HEK293 (cell line): ENCODE measurements around the gene MSRB3.

ENCODE experiments used
- CTCF ChIP-seq: fragments of 450-650 bp; formaldehyde crosslinking; IDR thresholded peaks from 2 replicates; pipeline ENCODE4 v1.5.1; 2016; ENCODE audit warnings: missing biosample characterization, missing genetic modification characterization
- RBAK ChIP-seq: fragments of 450-650 bp; formaldehyde crosslinking; IDR thresholded peaks from 2 replicates; pipeline ENCODE4 v1.5.1; 2016; ENCODE audit warnings: missing biosample characterization, missing genetic modification characterization
- ZBTB10 ChIP-seq: fragments of 450-650 bp; formaldehyde crosslinking; IDR thresholded peaks from 2 replicates; pipeline ENCODE4 v1.5.1; 2016; ENCODE audit warnings: missing biosample characterization, missing genetic modification characterization
- ZNF292 ChIP-seq: fragments of 450-650 bp; formaldehyde crosslinking; IDR thresholded peaks from 2 replicates; pipeline ENCODE4 v1.5.1; 2016; ENCODE audit warnings: low read depth, missing biosample characterization, missing genetic modification characterization, borderline replicate concordance
- ZNF341 ChIP-seq: fragments of 450-650 bp; formaldehyde crosslinking; IDR thresholded peaks from 2 replicates; pipeline ENCODE4; 2016; ENCODE audit warnings: low read depth, missing biosample characterization, missing genetic modification characterization
- ZNF350 ChIP-seq: fragments of 450-650 bp; formaldehyde crosslinking; IDR thresholded peaks from 2 replicates; pipeline ENCODE4 v1.5.0; 2017; ENCODE audit warnings: missing biosample characterization, mild to moderate bottlenecking, missing genetic modification characterization
- ZNF529 ChIP-seq: fragments of 450-650 bp; formaldehyde crosslinking; IDR thresholded peaks from 2 replicates; pipeline ENCODE4 v1.5.1; 2017; ENCODE audit warnings: missing genetic modification characterization, missing biosample characterization; ENCODE audit not compliant: insufficient replicate concordance
- ZNF530 ChIP-seq: fragments of 450-650 bp; formaldehyde crosslinking; IDR thresholded peaks from 2 replicates; pipeline ENCODE4 v1.5.1; 2016; ENCODE audit warnings: low read depth, missing biosample characterization, missing genetic modification characterization
- ZNF596 ChIP-seq: fragments of 450-650 bp; IDR thresholded peaks from 2 replicates; pipeline ENCODE4 v1.5.0; 2018; ENCODE audit warnings: missing biosample characterization, mild to moderate bottlenecking, missing genetic modification characterization, moderate library complexity
- ZNF707 ChIP-seq: fragments of 450-650 bp; formaldehyde crosslinking; IDR thresholded peaks from 2 replicates; pipeline ENCODE4 v1.5.1; 2016; ENCODE audit warnings: missing biosample characterization, missing genetic modification characterization

- TF ChIP-seq ZNF530 (tag by site-specific recombination) = no peak
- TF ChIP-seq RBAK (tag by site-specific recombination) = no peak
- TF ChIP-seq ZNF341 (tag by site-specific recombination) = 0 out of 2 replicates have a peak, but pooled peaks have one; percentile 27
- TF ChIP-seq ZNF529 = no peak
- TF ChIP-seq CTCF (tag by site-specific recombination) = peak; percentile 42; the same call in 1 of the 2 replicates
- TF ChIP-seq ZNF292 = no peak
- no peak for TF ChIP-seq ZNF350 (tag by site-specific recombination)
- TF ChIP-seq ZNF596 (tag by site-specific recombination) = no peak
- no peak for TF ChIP-seq ZNF707 (tag by site-specific recombination)
- no peak for TF ChIP-seq ZBTB10 (tag by site-specific recombination)
These were observed 22.3 kb downstream of the MSRB3 start for GRCh38 chr12:65300679-65301349.
